H9 (cell line): ENCODE results near the gene RPL21. TPM values are rescaled to one million over a fixed set of nuclear protein-coding genes. Genes with fewer than 3 reads are reported as not detected.

Source experiments
- DNase-seq: peaks from one replicate; pipeline ENCODE4 v3.0.0-alpha.2; 2017
- H2AFZ ChIP-seq: one replicate; pipeline ENCODE4 v1.6.1; 2013; ENCODE audit warnings: mild to moderate bottlenecking, low read length, control low read depth, moderate library complexity
- H2AK5ac ChIP-seq: 2 replicates; pipeline ENCODE4 v1.6.1; 2013; ENCODE audit warnings: low read length, control low read depth, mixed read lengths; ENCODE audit not compliant: insufficient read length
- H2BK120ac ChIP-seq: one replicate; pipeline ENCODE4 v1.6.1; 2013; ENCODE audit warnings: low read depth, mild to moderate bottlenecking, low read length, control low read depth, inconsistent platforms; ENCODE audit not compliant: poor library complexity, severe bottlenecking
- H2BK12ac ChIP-seq: 2 replicates; pipeline ENCODE4 v1.6.1; 2013; ENCODE audit warnings: low read length, control low read depth, mixed read lengths, low read depth; ENCODE audit not compliant: insufficient read length
- H2BK15ac ChIP-seq: 2 replicates; pipeline ENCODE4 v1.6.1; 2013; ENCODE audit warnings: low read depth, low read length, control low read depth
- H2BK20ac ChIP-seq: one replicate; pipeline ENCODE4 v1.6.1; 2013; ENCODE audit warnings: low read depth, mild to moderate bottlenecking, low read length, control low read depth, inconsistent platforms; ENCODE audit not compliant: poor library complexity, severe bottlenecking
- H2BK5ac ChIP-seq: 2 replicates; pipeline ENCODE4 v1.6.1; 2013; ENCODE audit warnings: low read length, control low read depth, mixed read lengths; ENCODE audit not compliant: insufficient read length
- H3K14ac ChIP-seq: 2 replicates; pipeline ENCODE4 v1.6.1; 2013; ENCODE audit warnings: low read length, control low read depth; ENCODE audit not compliant: insufficient read depth
- H3K18ac ChIP-seq: 2 replicates; pipeline ENCODE4 v1.6.1; 2013; ENCODE audit warnings: low read depth, mild to moderate bottlenecking, mixed read lengths, low read length, control low read depth; ENCODE audit not compliant: insufficient read length
- H3K23ac ChIP-seq: 2 replicates; pipeline ENCODE4 v1.6.1; 2013; ENCODE audit warnings: low read length, control low read depth, mixed read lengths, low read depth; ENCODE audit not compliant: insufficient read length
- H3K23me2 ChIP-seq: 2 replicates; pipeline ENCODE4 v1.6.1; 2013; ENCODE audit warnings: low read depth, mild to moderate bottlenecking, mixed read lengths, low read length, control low read depth; ENCODE audit not compliant: insufficient read length, poor library complexity, severe bottlenecking
- H3K27ac ChIP-seq: 2 replicates; pipeline ENCODE4 v1.5.1; 2013; ENCODE audit warnings: low read length, control low read depth, mixed read lengths, low read depth; ENCODE audit not compliant: insufficient read length
- H3K27me3 ChIP-seq: 2 replicates; pipeline ENCODE4 v1.6.1; 2013; ENCODE audit warnings: low read length, control low read depth, inconsistent platforms; ENCODE audit not compliant: insufficient read depth
- H3K4ac ChIP-seq: 2 replicates; pipeline ENCODE4 v1.6.1; 2013; ENCODE audit warnings: low read depth, mild to moderate bottlenecking, control low read depth, inconsistent platforms, low read length, moderate library complexity
- H3K4me1 ChIP-seq: 2 replicates; pipeline ENCODE4 v1.6.1; 2013; ENCODE audit warnings: low read length, control low read depth, inconsistent platforms; ENCODE audit not compliant: insufficient read depth
- H3K4me2 ChIP-seq: 2 replicates; pipeline ENCODE4 v1.6.1; 2013; ENCODE audit warnings: low read length, control low read depth, mixed read lengths; ENCODE audit not compliant: insufficient read length, insufficient read depth
- H3K56ac ChIP-seq: 2 replicates; pipeline ENCODE4 v1.6.1; 2013; ENCODE audit warnings: low read depth, mild to moderate bottlenecking, mixed read lengths, low read length, control low read depth; ENCODE audit not compliant: insufficient read length
- H3K79me1 ChIP-seq: 2 replicates; pipeline ENCODE4 v1.6.1; 2013; ENCODE audit warnings: low read depth, mild to moderate bottlenecking, moderate library complexity, low read length, control low read depth, inconsistent platforms; ENCODE audit not compliant: insufficient read depth, poor library complexity, severe bottlenecking
- H3K79me2 ChIP-seq: 2 replicates; pipeline ENCODE4 v1.6.1; 2013; ENCODE audit warnings: low read length, control low read depth, inconsistent platforms; ENCODE audit not compliant: insufficient read depth
- H3K9ac ChIP-seq: 2 replicates; pipeline ENCODE4 v1.6.1; 2013; ENCODE audit warnings: low read length, control low read depth, mixed read lengths; ENCODE audit not compliant: insufficient read length; ENCODE audit errors: extremely low read depth
- H3K9me3 ChIP-seq: one replicate; pipeline ENCODE4 v1.6.1; 2013; ENCODE audit warnings: low read depth, low read length, inconsistent platforms; ENCODE audit not compliant: control insufficient read depth
- H3T11ph ChIP-seq: one replicate; pipeline ENCODE4 v1.6.1; 2013; ENCODE audit warnings: mild to moderate bottlenecking, low read length, control low read depth, inconsistent platforms
- H4K20me1 ChIP-seq: one replicate; pipeline ENCODE4 v1.6.1; 2013; ENCODE audit not compliant: control insufficient read depth, insufficient read length, insufficient read depth
- H4K5ac ChIP-seq: 2 replicates; pipeline ENCODE4 v1.6.1; 2013; ENCODE audit warnings: low read depth, mild to moderate bottlenecking, mixed read lengths, low read length, control low read depth; ENCODE audit not compliant: insufficient read length
- H4K8ac ChIP-seq: replicated peaks from 2 replicates; pipeline ENCODE4 v1.6.1; 2013; ENCODE audit warnings: low read length, control low read depth, mixed read lengths, low read depth; ENCODE audit not compliant: insufficient read length
- H4K91ac ChIP-seq: 2 replicates; pipeline ENCODE4 v1.6.1; 2013; ENCODE audit warnings: low read depth, mild to moderate bottlenecking, moderate library complexity, mixed read lengths, low read length, control low read depth; ENCODE audit not compliant: insufficient read length
- H3K27ac Mint-ChIP-seq, 3 experiments: 2 replicates in 2 of 3; 3 replicates in 1 of 3; pipeline ENCODE4 v1.8.0; 2020 to 2021; ENCODE audit warnings: mixed read lengths in 3 of 3, mild to moderate bottlenecking in 1 of 3, moderate library complexity in 1 of 3
- H3K27me3 Mint-ChIP-seq: 2 replicates; pipeline ENCODE4 v1.8.0; 2021; ENCODE audit warnings: low read depth, mild to moderate bottlenecking, moderate library complexity, mixed read lengths
- H3K36me3 Mint-ChIP-seq, 3 experiments: 2 replicates in 2 of 3; 3 replicates in 1 of 3; pipeline ENCODE4 v1.8.0; 2020 to 2021; ENCODE audit warnings: low read depth in 3 of 3, mixed read lengths in 3 of 3; ENCODE audit not compliant: insufficient read depth in 1 of 3
- H3K4me1 Mint-ChIP-seq, 2 experiments: 2 replicates each; pipeline ENCODE4 v1.8.0; 2020; ENCODE audit warnings: mixed read lengths in 2 of 2
- H3K4me3 Mint-ChIP-seq, 2 experiments: 2 replicates in 1 of 2; 3 replicates in 1 of 2; pipeline ENCODE4 v1.8.0; 2020 to 2021; ENCODE audit warnings: mild to moderate bottlenecking in 2 of 2, mixed read lengths in 2 of 2, moderate library complexity in 1 of 2
- H3K9me3 Mint-ChIP-seq, 2 experiments: 2 replicates in 1 of 2; 3 replicates in 1 of 2; pipeline ENCODE4 v1.8.0; 2020; ENCODE audit warnings: mild to moderate bottlenecking in 2 of 2, mixed read lengths in 2 of 2, moderate library complexity in 1 of 2
- CTCF ChIP-seq: fragments of 200-600 bp; sonication (generic); conservative IDR thresholded peaks from 3 replicates; pipeline ENCODE4 v1.8.0; 2021; ENCODE audit warnings: antibody characterized with exemption, mild to moderate bottlenecking
- WGBS: extraction: QIAGEN DNeasy Blood & Tissue Kit; methylation state at CpG from one replicate; pipeline ENCODE4 v1.1.7; 2013; ENCODE audit warnings: missing lambda C conversion rate, low lambda C conversion rate, mixed read lengths; ENCODE audit not compliant: insufficient read length; ENCODE audit errors: extremely low coverage; 5-methylcytosine and 5-hydroxymethylcytosine counted together
- total RNA-seq: library from RNA; stranded (reverse); gene quantifications from 2 replicates; pipeline ENCODE4 v1.2.1, GENCODE V29; 2021

Gene RPL21
- total RNA-seq, 1 experiment from 2014 or later, result 1,099 TPM

GRCh38 chr13:27257648-27258253 lies 6.4 kb downstream of the RPL21 start:
- H2AFZ ChIP-seq, result no peak overlapping the region
- peak overlapping the region in 2 of 3 experiments; percentile 70 to 88; a peak in 5 of 7 replicates for H3K27ac Mint-ChIP-seq

More at GRCh38 chr13:27257648-27258253, 6.4 kb downstream of the RPL21 start:
- H3K79me2 ChIP-seq, result peaks cover 9% of the 10 kb centered on the region; the same call in 1 of the 2 replicates
- no peak overlapping the region for H3K9ac ChIP-seq
- H3K14ac ChIP-seq, result no peak overlapping the region
- no peak overlapping the region for H2BK15ac ChIP-seq
- H3K23me2 ChIP-seq, result peaks cover 3% of the 10 kb centered on the region
- H3K79me1 ChIP-seq, result no peaks in the 10 kb centered on the region
- peaks cover 6% of the 10 kb centered on the region; the same call in 1 of the 2 replicates for H3K4me1 ChIP-seq
- no peak overlapping the region for H2BK12ac ChIP-seq
- Mint-ChIP-seq H3K27me3 (no peaks in the 10 kb centered on the region; the same call in 1 of the 2 replicates), H3K36me3 (peaks cover 40 to 70% (median 51%) of the 10 kb centered on the region in 3 experiments), H3K9me3 (no peaks in the 10 kb centered on the region), H3K4me1 (peaks cover 34 to 40% of the 10 kb centered on the region in 2 experiments), H3K4me3 (no peak overlapping the region)
- peak overlapping the region; percentile 65 for H3K27ac ChIP-seq
- no peak overlapping the region for H4K8ac ChIP-seq
- H4K20me1 ChIP-seq, result no peaks in the 10 kb centered on the region
- no peaks in the 10 kb centered on the region for H3K9me3 ChIP-seq
- H2BK120ac ChIP-seq, result no peak overlapping the region
- H2BK20ac ChIP-seq, result no peak overlapping the region
- H4K91ac ChIP-seq, result no peak overlapping the region
- TF ChIP-seq CTCF, result no peak
- H3K4ac ChIP-seq, result no peak overlapping the region
- H4K5ac ChIP-seq, result peak overlapping the region; percentile 50
- H3T11ph ChIP-seq, result no peak overlapping the region
- no peak overlapping the region for H3K23ac ChIP-seq
- H3K56ac ChIP-seq, result no peak overlapping the region
- no peak overlapping the region for H2AK5ac ChIP-seq
- no peak overlapping the region for H3K4me2 ChIP-seq
- no peak overlapping the region for H3K18ac ChIP-seq
- H2BK5ac ChIP-seq, result no peak overlapping the region
- WGBS, result no CpG with 5 or more reads among the region's 11 CpGs
- no peaks in the 10 kb centered on the region for H3K27me3 ChIP-seq
- DNase-seq, result no peak
